Progenitor cell of endocrine pancreas (in vitro differentiated cells): ENCODE measurements around the gene GPC3. TPM values are rescaled to one million over a fixed set of nuclear protein-coding genes. Genes with fewer than 3 reads are reported as not detected.

Experiments used
- DNase-seq: peaks from one replicate; pipeline ENCODE4 v3.0.0; 2021; ENCODE audit warnings: low spot score; ENCODE audit not compliant: unreplicated experiment
- H3K27ac Mint-ChIP-seq: 2 replicates; pipeline ENCODE4 v1.8.0; 2021; ENCODE audit warnings: mild to moderate bottlenecking, moderate library complexity, mixed read lengths
- H3K27me3 Mint-ChIP-seq: 2 replicates; pipeline ENCODE4 v1.8.0; 2021; ENCODE audit warnings: mixed read lengths
- H3K36me3 Mint-ChIP-seq: 2 replicates; pipeline ENCODE4 v1.8.0; 2022; ENCODE audit warnings: mixed read lengths; ENCODE audit not compliant: insufficient read depth
- H3K4me1 Mint-ChIP-seq: 2 replicates; pipeline ENCODE4 v1.8.0; 2021; ENCODE audit warnings: low read depth, mixed read lengths
- H3K4me3 Mint-ChIP-seq: 2 replicates; pipeline ENCODE4 v1.8.0; 2021; ENCODE audit warnings: low read depth, mild to moderate bottlenecking, moderate library complexity, mixed read lengths
- H3K9me3 Mint-ChIP-seq: 2 replicates; pipeline ENCODE4 v1.8.0; 2021; ENCODE audit warnings: low read depth, mixed read lengths
- total RNA-seq: library from RNA; stranded (reverse); gene quantifications from 2 replicates; pipeline ENCODE4 v1.2.1, GENCODE V29; 2021
- TF ChIP-seq, protein P1 (sequence below): fragments of 200-600 bp; sonication (generic); IDR thresholded peaks from one replicate; pipeline ENCODE4 v1.5.0; 2021; ENCODE audit warnings: antibody characterized with exemption, mild to moderate bottlenecking; ENCODE audit not compliant: unreplicated experiment

GPC3 gene
- total RNA-seq, 1 donor from 2014 or later = 197 TPM

DNA sequence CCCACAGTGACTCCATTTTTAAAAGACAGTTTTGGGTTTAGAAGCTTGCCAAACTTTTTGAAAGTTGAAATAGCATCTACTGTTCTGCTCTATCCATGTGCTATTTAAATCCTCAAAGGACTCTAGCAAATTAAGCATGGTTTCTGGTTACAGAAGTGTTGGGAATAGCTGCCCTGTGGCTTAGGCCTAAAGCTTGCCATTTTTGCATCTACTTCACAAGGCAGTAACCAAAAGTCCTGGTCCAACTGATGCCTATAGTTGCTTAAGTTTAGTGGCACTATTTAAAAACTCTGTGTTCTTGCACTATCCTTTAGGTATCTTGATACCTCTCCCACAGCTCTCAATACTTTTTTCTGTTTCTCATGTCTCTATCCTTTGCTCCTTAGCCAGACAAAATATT, 319.1 kb downstream of the GPC3 start:
- H3K27me3 Mint-ChIP-seq = no peaks in the 10 kb centered on the region
- no peak for DNase-seq
- no peaks in the 10 kb centered on the region for H3K36me3 Mint-ChIP-seq
- H3K27ac Mint-ChIP-seq = no peak overlapping the region
- H3K4me3 Mint-ChIP-seq = no peak overlapping the region
- peaks cover 7% of the 10 kb centered on the region for H3K4me1 Mint-ChIP-seq
- TF ChIP-seq, protein P1, sequence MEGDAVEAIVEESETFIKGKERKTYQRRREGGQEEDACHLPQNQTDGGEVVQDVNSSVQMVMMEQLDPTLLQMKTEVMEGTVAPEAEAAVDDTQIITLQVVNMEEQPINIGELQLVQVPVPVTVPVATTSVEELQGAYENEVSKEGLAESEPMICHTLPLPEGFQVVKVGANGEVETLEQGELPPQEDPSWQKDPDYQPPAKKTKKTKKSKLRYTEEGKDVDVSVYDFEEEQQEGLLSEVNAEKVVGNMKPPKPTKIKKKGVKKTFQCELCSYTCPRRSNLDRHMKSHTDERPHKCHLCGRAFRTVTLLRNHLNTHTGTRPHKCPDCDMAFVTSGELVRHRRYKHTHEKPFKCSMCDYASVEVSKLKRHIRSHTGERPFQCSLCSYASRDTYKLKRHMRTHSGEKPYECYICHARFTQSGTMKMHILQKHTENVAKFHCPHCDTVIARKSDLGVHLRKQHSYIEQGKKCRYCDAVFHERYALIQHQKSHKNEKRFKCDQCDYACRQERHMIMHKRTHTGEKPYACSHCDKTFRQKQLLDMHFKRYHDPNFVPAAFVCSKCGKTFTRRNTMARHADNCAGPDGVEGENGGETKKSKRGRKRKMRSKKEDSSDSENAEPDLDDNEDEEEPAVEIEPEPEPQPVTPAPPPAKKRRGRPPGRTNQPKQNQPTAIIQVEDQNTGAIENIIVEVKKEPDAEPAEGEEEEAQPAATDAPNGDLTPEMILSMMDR = no peak
- H3K9me3 Mint-ChIP-seq = no peaks in the 10 kb centered on the region

DNA sequence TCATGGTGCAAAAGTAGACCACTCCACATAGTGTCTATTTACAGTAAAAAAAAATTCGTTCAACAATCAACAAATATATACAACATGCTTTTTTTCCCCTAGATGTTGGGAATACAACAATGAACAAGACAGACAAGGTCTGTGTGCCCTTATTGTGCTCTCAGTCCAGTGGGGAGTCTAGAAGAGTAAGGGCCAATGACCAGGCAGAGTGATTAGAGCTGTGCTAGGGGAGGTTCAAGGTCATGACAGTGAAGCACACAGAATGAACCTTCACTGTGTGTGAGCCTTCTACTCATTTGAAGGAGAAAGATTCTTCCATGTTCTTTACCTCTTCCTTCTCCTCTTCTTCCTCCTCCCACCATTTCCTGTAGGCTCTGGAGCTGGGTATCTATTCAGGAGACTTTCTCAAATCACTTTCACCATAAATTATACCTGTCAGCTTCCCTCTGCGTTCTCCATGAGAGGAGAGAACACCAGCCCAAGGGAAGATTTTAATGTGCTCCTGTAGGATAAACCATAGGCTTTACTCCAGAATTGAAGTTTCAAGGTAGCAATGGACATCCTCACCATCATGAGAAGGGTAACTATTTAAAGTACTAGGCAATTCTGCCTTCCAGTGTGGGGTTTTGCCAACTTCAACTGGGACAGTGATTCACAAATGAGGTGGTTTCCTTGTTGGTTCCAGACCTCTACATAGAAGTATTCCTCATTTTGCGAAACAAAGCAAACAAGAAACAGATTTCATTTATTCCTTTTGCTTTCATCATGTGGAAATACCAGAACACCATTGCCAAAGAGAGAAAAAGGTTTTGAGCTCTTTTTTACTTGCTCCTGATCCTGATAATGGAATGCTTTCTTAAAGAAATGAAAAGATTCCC, 323.2 kb downstream of the GPC3 start:
- Mint-ChIP-seq H3K4me3 (no peak overlapping the region), H3K9me3 (no peaks in the 10 kb centered on the region), H3K4me1 (peaks cover 21% of the 10 kb centered on the region), H3K27ac (no peak overlapping the region), H3K36me3 (no peaks in the 10 kb centered on the region), H3K27me3 (no peaks in the 10 kb centered on the region)
- TF ChIP-seq, protein P1 = no peak
- DNase-seq = no peak

DNA sequence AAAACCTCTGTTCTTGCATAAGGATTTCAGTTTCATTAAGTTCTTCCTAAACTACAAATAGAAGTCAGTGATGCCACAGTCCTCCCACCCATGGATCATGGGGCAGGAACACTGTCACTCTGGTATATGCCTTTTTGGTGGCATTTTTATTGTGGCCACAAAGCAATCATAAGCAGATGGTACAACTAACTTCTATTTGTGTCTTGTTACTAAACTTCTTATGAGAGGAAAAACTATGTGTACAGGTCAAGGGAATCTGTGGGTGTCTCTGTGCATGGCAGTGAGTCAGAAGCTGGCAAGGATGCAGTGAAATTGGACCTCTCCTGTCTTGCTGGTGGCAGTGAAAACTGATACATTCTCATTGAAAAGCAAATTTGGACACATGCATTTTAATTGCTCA, 325.1 kb downstream of the GPC3 start:
- TF ChIP-seq, protein P1 = no peak
- no peaks in the 10 kb centered on the region for H3K27me3 Mint-ChIP-seq
- H3K4me3 Mint-ChIP-seq = no peak overlapping the region
- H3K27ac Mint-ChIP-seq = no peak overlapping the region
- no peaks in the 10 kb centered on the region for H3K36me3 Mint-ChIP-seq
- H3K9me3 Mint-ChIP-seq = no peaks in the 10 kb centered on the region
- no peak for DNase-seq
- peaks cover 31% of the 10 kb centered on the region for H3K4me1 Mint-ChIP-seq

DNA sequence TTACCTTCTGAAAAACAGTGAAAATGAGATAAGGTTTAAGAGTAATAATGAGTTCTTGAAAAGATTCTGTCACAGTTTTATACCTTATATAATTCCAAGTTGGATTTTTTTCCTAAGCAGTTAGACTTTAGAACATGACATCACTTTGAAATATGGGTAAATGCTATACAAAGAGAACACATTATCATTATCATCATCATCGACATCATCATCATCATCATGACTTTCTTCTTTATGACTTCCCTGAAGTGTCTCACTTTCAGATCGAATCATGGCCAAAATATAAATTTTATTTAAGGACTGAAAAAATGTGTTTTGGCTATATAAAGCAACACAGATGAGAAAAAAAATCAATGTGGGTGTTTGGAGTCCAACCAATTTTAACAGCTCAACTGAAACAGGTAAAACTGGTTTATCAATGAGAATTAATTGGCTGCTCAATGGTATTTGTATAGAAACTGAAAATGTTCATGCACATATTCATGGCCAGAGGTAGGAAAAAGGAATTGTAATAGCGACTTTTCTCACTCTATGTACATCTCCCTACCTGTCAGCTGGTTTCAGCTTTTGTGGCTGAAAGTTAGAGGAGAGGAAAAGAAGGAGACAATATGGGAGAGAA, 327.0 kb downstream of the GPC3 start:
- DNase-seq = no peak
- Mint-ChIP-seq H3K9me3 (no peaks in the 10 kb centered on the region), H3K4me3 (peak overlapping the region; percentile 2), H3K4me1 (peaks cover 31% of the 10 kb centered on the region), H3K36me3 (no peaks in the 10 kb centered on the region), H3K27me3 (no peaks in the 10 kb centered on the region), H3K27ac (no peak overlapping the region)
- TF ChIP-seq, protein P1 = no peak

DNA sequence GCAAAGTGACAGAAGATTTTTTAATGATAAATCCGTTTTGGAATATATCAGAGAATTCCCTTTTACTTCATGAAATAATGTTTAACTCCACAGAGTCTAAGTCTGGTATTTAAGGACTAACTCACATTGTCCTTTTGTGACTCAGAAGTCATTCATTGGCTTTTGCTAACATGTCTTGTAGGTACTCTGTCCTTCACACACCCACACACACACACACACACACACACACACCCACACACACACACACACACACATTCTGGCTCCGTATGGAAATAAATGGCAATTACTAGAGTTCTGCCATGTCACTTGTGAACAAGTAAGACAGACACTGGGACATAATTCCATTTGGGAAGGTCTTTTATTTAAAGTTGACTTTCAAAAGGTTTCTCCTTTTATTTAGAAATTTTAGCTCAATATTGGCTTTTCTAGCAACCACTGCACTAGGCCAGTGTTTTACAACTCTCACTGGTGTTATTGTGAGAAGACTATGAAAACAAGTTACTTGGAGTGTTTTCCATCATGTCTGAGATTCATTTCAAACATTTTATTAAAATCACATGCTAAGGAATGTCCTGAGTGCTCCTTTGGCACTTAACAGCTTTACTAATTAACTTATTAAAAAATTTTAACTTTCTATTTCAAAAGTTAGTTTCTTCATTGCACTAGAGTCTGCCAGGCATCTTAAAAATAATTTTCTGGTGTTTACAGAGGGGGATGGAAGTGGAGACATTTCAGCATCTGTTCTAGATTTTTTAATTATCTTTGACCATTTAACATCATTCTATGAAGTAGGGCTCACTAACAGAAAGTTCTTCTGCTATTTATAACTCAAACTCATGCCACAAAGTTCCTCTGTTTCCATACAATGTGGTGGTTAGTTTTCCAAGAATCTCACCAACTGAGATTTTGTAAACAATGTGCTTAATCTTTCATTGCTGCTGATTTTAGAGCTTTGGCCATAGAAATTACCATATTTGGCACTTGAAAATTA, 329.8 kb downstream of the GPC3 start:
- H3K27me3 Mint-ChIP-seq = no peaks in the 10 kb centered on the region

More for the DNA sequence above, 329.8 kb downstream of the GPC3 start:
- Mint-ChIP-seq H3K36me3 (no peaks in the 10 kb centered on the region), H3K27ac (no peak overlapping the region), H3K4me3 (no peak overlapping the region), H3K4me1 (peaks cover 31% of the 10 kb centered on the region), H3K9me3 (no peaks in the 10 kb centered on the region)
- DNase-seq = no peak
- TF ChIP-seq, protein P1 = no peak
